ENCODE data around the gene ABHD1.

The ABHD1 gene

GRCh38 chr2:27121906-27122305, 1.7 kb upstream of the ABHD1 start:
- no peak for DNase-seq (ENCODE audit: low read depth in 1 of 2, low spot score in 1 of 2)
- Histone ChIP-seq H3K27me3 (ENCODE audit: insufficient read depth, poor library complexity, severe bottlenecking) (no peaks in the 10 kb centered on the region), H3K4me3 (replicated peaks; ENCODE audit: insufficient read depth, low read length) (no peak overlapping the region), H3K27ac (replicated peaks) (no peak overlapping the region; the same call in 1 of the 2 replicates)
- no peak for TF ChIP-seq POLR2AphosphoS5 (IDR thresholded peaks at IDR 0.05; ENCODE audit: low read depth)
- no peak for TF ChIP-seq GABPA (IDR thresholded peaks at IDR 0.05; ENCODE audit: low read depth)
- no peak for TF ChIP-seq CTCF (IDR thresholded peaks at IDR 0.05; ENCODE audit: insufficient read depth, low read length)
- peak; percentile 32; the same call in 1 of the 2 replicates for TF ChIP-seq SPI1 (IDR thresholded peaks at IDR 0.05; ENCODE audit: borderline replicate concordance, low read depth)
- no peak for TF ChIP-seq REST (IDR thresholded peaks at IDR 0.05; ENCODE audit: insufficient replicate concordance, low read depth)

GRCh38 chr2:27122791-27123190, 824 bp upstream of the ABHD1 start:
- Histone ChIP-seq H3K27ac (replicated peaks) (peak overlapping the region; percentile 44; the same call in 1 of the 2 replicates), H3K27me3 (ENCODE audit: insufficient read depth, poor library complexity, severe bottlenecking) (no peaks in the 10 kb centered on the region), H3K4me3 (replicated peaks; ENCODE audit: insufficient read depth, low read length) (no peak overlapping the region; the same call in 1 of the 2 replicates)
- TF ChIP-seq SPI1 (IDR thresholded peaks at IDR 0.05; ENCODE audit: borderline replicate concordance, low read depth) (no peak), REST (IDR thresholded peaks at IDR 0.05; ENCODE audit: insufficient replicate concordance, low read depth) (no peak), CTCF (IDR thresholded peaks at IDR 0.05; ENCODE audit: insufficient read depth, low read length) (no peak), POLR2AphosphoS5 (IDR thresholded peaks at IDR 0.05; ENCODE audit: low read depth) (no peak), GABPA (IDR thresholded peaks at IDR 0.05; ENCODE audit: low read depth) (no peak)
- no peak for DNase-seq (ENCODE audit: low read depth in 1 of 2, low spot score in 1 of 2)

- no peak for TF ChIP-seq POLR2AphosphoS5 (IDR thresholded peaks at IDR 0.05; ENCODE audit: low read depth)
- TF ChIP-seq SPI1 (IDR thresholded peaks at IDR 0.05; ENCODE audit: borderline replicate concordance, low read depth): no peak
- TF ChIP-seq CTCF (IDR thresholded peaks at IDR 0.05; ENCODE audit: insufficient read depth, low read length): no peak
- TF ChIP-seq GABPA (IDR thresholded peaks at IDR 0.05; ENCODE audit: low read depth): no peak
- Histone ChIP-seq H3K27ac (replicated peaks) (no peak overlapping the region), H3K4me3 (replicated peaks; ENCODE audit: insufficient read depth, low read length) (no peak overlapping the region), H3K27me3 (ENCODE audit: insufficient read depth, poor library complexity, severe bottlenecking) (no peaks in the 10 kb centered on the region)
- no peak for DNase-seq (ENCODE audit: low read depth in 1 of 2, low spot score in 1 of 2)
Measured at GRCh38 chr2:27125104-27125503, 1.5 kb downstream of the ABHD1 start.

- no peak for DNase-seq (ENCODE audit: low read depth in 1 of 2, low spot score in 1 of 2)
- Histone ChIP-seq H3K27me3 (ENCODE audit: insufficient read depth, poor library complexity, severe bottlenecking) (no peaks in the 10 kb centered on the region), H3K4me3 (replicated peaks; ENCODE audit: insufficient read depth, low read length) (no peak overlapping the region), H3K27ac (replicated peaks) (no peak overlapping the region)
- no peak for TF ChIP-seq REST (IDR thresholded peaks at IDR 0.05; ENCODE audit: insufficient replicate concordance, low read depth)
- TF ChIP-seq GABPA (IDR thresholded peaks at IDR 0.05; ENCODE audit: low read depth): no peak
- TF ChIP-seq SPI1 (IDR thresholded peaks at IDR 0.05; ENCODE audit: borderline replicate concordance, low read depth): no peak
- no peak for TF ChIP-seq CTCF (IDR thresholded peaks at IDR 0.05; ENCODE audit: insufficient read depth, low read length)
- no peak for TF ChIP-seq POLR2AphosphoS5 (IDR thresholded peaks at IDR 0.05; ENCODE audit: low read depth)
Measured at GRCh38 chr2:27126252-27126710, 2.7 kb downstream of the ABHD1 start.
